H1 (cell line): ENCODE measurements around the gene TMEM178B. TPM values are rescaled to one million over a fixed set of nuclear protein-coding genes. Genes with fewer than 3 reads are reported as not detected.

Experiments
- CTCF ChIA-PET: fragments of 300-600 bp; sonication (Branson Sonifier 250); formaldehyde crosslinking; loops from one replicate; lab custom pipeline; 2021; ENCODE audit not compliant: partially characterized antibody; lab: Charles Lee
- POLR2A ChIA-PET: fragments of 300-600 bp; sonication (Branson Sonifier 250); formaldehyde crosslinking; loops from one replicate; lab custom pipeline; 2021; ENCODE audit warnings: inconsistent platforms; ENCODE audit not compliant: partially characterized antibody; lab: Charles Lee
- DNase-seq, 2 experiments: peaks; one replicate each; pipeline versions ENCODE4 v3.0.0 to v3.0.0-alpha.2; 2010 to 2022; ENCODE audit warnings: low spot score in 2 of 2, low read depth in 1 of 2, mixed read lengths in 1 of 2
- FAIRE-seq: peaks from 2 replicates; lab custom pipeline; 2011; peaks lifted over from hg19 to GRCh38; lab: Jason Lieb, UNC
- H2AFZ ChIP-seq: 2 replicates; pipeline ENCODE4 v1.8.1; 2012; ENCODE audit warnings: low read length, inconsistent platforms
- H2AK5ac ChIP-seq: 2 replicates; pipeline ENCODE4 v1.6.1; 2013; ENCODE audit warnings: low read depth, low read length
- H2BK120ac ChIP-seq: replicated peaks from 2 replicates; pipeline ENCODE3; 2013; ENCODE audit warnings: low read depth, low read length, inconsistent platforms
- H2BK12ac ChIP-seq: 2 replicates; pipeline ENCODE4 v1.6.1; 2013; ENCODE audit warnings: low read depth, low read length
- H2BK15ac ChIP-seq: 2 replicates; pipeline ENCODE4 v1.6.1; 2013; ENCODE audit warnings: low read length
- H2BK20ac ChIP-seq: 2 replicates; pipeline ENCODE4 v1.6.1; 2013; ENCODE audit warnings: low read length
- H2BK5ac ChIP-seq: 2 replicates; pipeline ENCODE4 v1.6.1; 2013; ENCODE audit warnings: low read depth, low read length
- H3K14ac ChIP-seq: 2 replicates; pipeline ENCODE4 v1.6.1; 2013; ENCODE audit warnings: inconsistent platforms; ENCODE audit not compliant: insufficient read length
- H3K18ac ChIP-seq: 2 replicates; pipeline ENCODE4 v1.6.1; 2013; ENCODE audit warnings: low read length; ENCODE audit errors: extremely low read depth
- H3K23ac ChIP-seq: 2 replicates; pipeline ENCODE4 v1.6.1; 2013; ENCODE audit warnings: inconsistent platforms; ENCODE audit not compliant: insufficient read length
- H3K23me2 ChIP-seq: 2 replicates; pipeline ENCODE4 v1.6.1; 2013; ENCODE audit warnings: low read depth, low read length
- H3K27ac ChIP-seq: 2 replicates; pipeline ENCODE4 v1.6.1; 2011; ENCODE audit warnings: low read depth, low read length, inconsistent platforms
- H3K27me3 ChIP-seq, 4 experiments: replicated peaks in 1 of 4; 1 replicate in 1 of 4; 2 replicates in 3 of 4; pipeline versions ENCODE4 v1.6.1 to v1.8.1; 2011 to 2013; ENCODE audit warnings: low read length in 3 of 4, mild to moderate bottlenecking in 3 of 4, inconsistent platforms in 2 of 4, mixed read lengths in 2 of 4, moderate library complexity in 1 of 4; ENCODE audit not compliant: control insufficient read depth in 3 of 4, insufficient read depth in 3 of 4; ENCODE audit errors: extremely low read depth in 1 of 4
- H3K36me3 ChIP-seq, 4 experiments: 2 replicates each; pipeline versions ENCODE4 v1.6.1 to v1.8.1; 2011 to 2013; ENCODE audit warnings: mild to moderate bottlenecking in 4 of 4, low read length in 3 of 4, moderate library complexity in 2 of 4, control low read depth in 1 of 4, inconsistent platforms in 1 of 4; ENCODE audit not compliant: insufficient read depth in 4 of 4, control insufficient read depth in 2 of 4
- H3K4ac ChIP-seq: replicated peaks from 2 replicates; pipeline ENCODE3; 2013; ENCODE audit warnings: low read length, low read depth, mixed read lengths, inconsistent platforms; ENCODE audit not compliant: insufficient read length
- H3K4me1 ChIP-seq, 4 experiments: replicated peaks in 1 of 4; 1 replicate in 1 of 4; 2 replicates in 3 of 4; pipeline versions ENCODE4 v1.6.1 to v1.8.1; 2011 to 2013; ENCODE audit warnings: low read length in 3 of 4, inconsistent platforms in 2 of 4, mixed read lengths in 1 of 4; ENCODE audit not compliant: insufficient read depth in 4 of 4, control insufficient read depth in 3 of 4
- H3K4me2 ChIP-seq, 2 experiments: 2 replicates each; pipeline versions ENCODE4 v1.6.1 to v1.8.1; 2011 to 2013; ENCODE audit warnings: low read depth in 2 of 2, low read length in 2 of 2, control low read depth in 1 of 2, inconsistent platforms in 1 of 2, mild to moderate bottlenecking in 1 of 2; ENCODE audit not compliant: insufficient read depth in 1 of 2
- H3K4me3 ChIP-seq, 4 experiments: fragments of 200-600, 300-600 bp in 1 of 4; sonication (generic), shearing (Covaris generic), sonication (Bioruptor Twin) in 1 of 4; 2 replicates each; pipeline versions ENCODE4 v1.5.1 to v1.8.1; 2011 to 2016; ENCODE audit warnings: low read length in 4 of 4, low read depth in 3 of 4, control low read depth in 2 of 4, inconsistent platforms in 2 of 4, mild to moderate bottlenecking in 2 of 4, mixed read lengths in 1 of 4, moderate library complexity in 1 of 4; ENCODE audit not compliant: insufficient read depth in 2 of 4; ENCODE audit errors: extremely low read depth in 1 of 4
- H3K56ac ChIP-seq: replicated peaks from 2 replicates; pipeline ENCODE3; 2013; ENCODE audit warnings: low read depth, mild to moderate bottlenecking, mixed read lengths, low read length, inconsistent platforms; ENCODE audit not compliant: insufficient read length
- H3K79me1 ChIP-seq: 2 replicates; pipeline ENCODE4 v1.6.1; 2013; ENCODE audit warnings: low read depth, low read length, control low read depth
- H3K79me2 ChIP-seq, 2 experiments: 2 replicates each; pipeline versions ENCODE4 v1.6.1 to v1.8.1; 2012 to 2013; ENCODE audit warnings: low read length in 2 of 2, mild to moderate bottlenecking in 2 of 2, inconsistent platforms in 1 of 2; ENCODE audit not compliant: insufficient read depth in 2 of 2, control insufficient read depth in 1 of 2
- H3K9ac ChIP-seq, 4 experiments: replicated peaks in 1 of 4; 1 replicate in 1 of 4; 2 replicates in 3 of 4; pipeline versions ENCODE4 v1.6.1 to v1.8.1; 2011 to 2013; ENCODE audit warnings: low read depth in 3 of 4, low read length in 3 of 4, control low read depth in 2 of 4, mild to moderate bottlenecking in 2 of 4, moderate library complexity in 2 of 4, inconsistent platforms in 1 of 4; ENCODE audit errors: extremely low read depth in 1 of 4
- H3K9me3 ChIP-seq, 2 experiments: 2 replicates each; pipeline versions ENCODE4 v1.6.1 to v1.8.1; 2012 to 2013; ENCODE audit warnings: mild to moderate bottlenecking in 2 of 2, moderate library complexity in 2 of 2, control low read depth in 1 of 2, inconsistent platforms in 1 of 2, low read depth in 1 of 2, low read length in 1 of 2, mixed read lengths in 1 of 2; ENCODE audit not compliant: insufficient read depth in 2 of 2
- H4K20me1 ChIP-seq, 2 experiments: replicated peaks in 1 of 2; 2 replicates each; pipeline versions ENCODE3 to v1.8.1; 2011 to 2013; ENCODE audit warnings: inconsistent platforms in 2 of 2, low read length in 2 of 2, mild to moderate bottlenecking in 1 of 2; ENCODE audit not compliant: insufficient read depth in 2 of 2, control insufficient read depth in 1 of 2
- H4K5ac ChIP-seq: 2 replicates; pipeline ENCODE4 v1.6.1; 2013; ENCODE audit warnings: low read length, low read depth, mixed read lengths, inconsistent platforms; ENCODE audit not compliant: insufficient read length
- H4K8ac ChIP-seq: 2 replicates; pipeline ENCODE4 v1.8.0; 2013; ENCODE audit warnings: mild to moderate bottlenecking, moderate library complexity, low read length, inconsistent platforms; ENCODE audit not compliant: insufficient read depth; ENCODE audit errors: extremely low read depth
- H4K91ac ChIP-seq: replicated peaks from 2 replicates; pipeline ENCODE3; 2013; ENCODE audit warnings: low read length, mixed read lengths, inconsistent platforms; ENCODE audit not compliant: insufficient read length
- BCL11A ChIP-seq, 2 experiments: IDR thresholded peaks; one replicate each; pipeline ENCODE4 v1.6.1; 2011; ENCODE audit warnings: low read depth in 2 of 2, low read length in 2 of 2, mild to moderate bottlenecking in 2 of 2
- BRCA1 ChIP-seq: IDR thresholded peaks from 2 replicates; pipeline ENCODE4 v1.6.1; 2012; ENCODE audit warnings: low read depth, low read length, improper control_type of control experiment
- CBX5 ChIP-seq: fragments of 300-800, 300-1000 bp; sonication (generic); IDR thresholded peaks from 2 replicates; pipeline ENCODE4 v1.7.1; 2016; ENCODE audit warnings: antibody characterized with exemption, low read length, low read depth
- CBX8 ChIP-seq: fragments of 300-800, 300-1000 bp; sonication (generic); IDR thresholded peaks from 2 replicates; pipeline ENCODE4 v1.7.1; 2016; ENCODE audit warnings: low read depth, low read length, borderline replicate concordance
- CEBPB ChIP-seq: IDR thresholded peaks from 2 replicates; pipeline ENCODE4 v1.6.1; 2012; ENCODE audit warnings: low read depth, low read length
- CHD2 ChIP-seq: IDR thresholded peaks from 2 replicates; pipeline ENCODE4 v1.6.1; 2012; ENCODE audit warnings: low read length, improper control_type of control experiment
- CTCF ChIP-seq, 3 experiments: IDR thresholded peaks; 1 replicate in 2 of 3; 2 replicates in 1 of 3; pipeline versions ENCODE4 v1.5.1 to v1.6.1; 2011; ENCODE audit warnings: low read length in 3 of 3, mild to moderate bottlenecking in 3 of 3, inconsistent platforms in 2 of 3, low read depth in 1 of 3, moderate library complexity in 1 of 3; ENCODE audit not compliant: insufficient read depth in 1 of 3; ENCODE audit errors: control extremely low read depth in 1 of 3
- HDAC2 ChIP-seq, 2 experiments: fragments of 300-600 bp in 1 of 2; sonication (generic) in 1 of 2; IDR thresholded peaks; 2 replicates each; pipeline ENCODE4 v1.6.1; 2011 to 2012; ENCODE audit warnings: low read depth in 2 of 2, low read length in 2 of 2, mild to moderate bottlenecking in 2 of 2, moderate library complexity in 2 of 2, borderline replicate concordance in 1 of 2, inconsistent platforms in 1 of 2
- POLR2A ChIP-seq, 2 experiments: IDR thresholded peaks; 1 replicate in 1 of 2; 2 replicates in 1 of 2; pipeline ENCODE4 v1.6.1; 2011; ENCODE audit warnings: low read depth in 2 of 2, low read length in 2 of 2, mild to moderate bottlenecking in 2 of 2; ENCODE audit errors: control extremely low read depth in 1 of 2
- SP1 ChIP-seq: IDR thresholded peaks from 2 replicates; pipeline ENCODE4 v1.6.1; 2011; ENCODE audit warnings: low read depth, low read length
- TAF1 ChIP-seq: IDR thresholded peaks from 2 replicates; pipeline ENCODE4 v1.6.1; 2011; ENCODE audit warnings: mild to moderate bottlenecking, low read depth, low read length
- WGBS, 2 experiments: shearing (Covaris generic) in 1 of 2; methylation state at CpG; one replicate each; pipeline versions ENCODE4 v1.1.6 to v1.1.7; 2013 to 2015; ENCODE audit warnings: low lambda C conversion rate in 2 of 2, mixed read lengths in 2 of 2, inconsistent platforms in 1 of 2, low coverage in 1 of 2, missing lambda C conversion rate in 1 of 2; ENCODE audit not compliant: insufficient replicate concordance in 2 of 2, insufficient coverage in 1 of 2, insufficient read length in 1 of 2; ENCODE audit errors: extremely low coverage in 1 of 2, missing lambda C conversion rate in 1 of 2; 5-methylcytosine and 5-hydroxymethylcytosine counted together
- polyA plus RNA-seq, 7 experiments: library from polyadenylated mRNA; depleted of rRNA in 3 of 7; stranded (reverse) in 5 of 7; unstranded in 2 of 7; fragments of >200 nt in 5 of 7; fragments of 200-250 nt in 2 of 7; gene quantifications; 1 replicate in 5 of 7; 2 replicates in 1 of 7; 4 replicates in 1 of 7; pipeline versions ENCODE4 v1.2.1 to v1.2.3, GENCODE V29; 2011 to 2013; ENCODE audit warnings: missing spikeins in 2 of 7, mixed read lengths in 2 of 7
- total RNA-seq: library from RNA; stranded (reverse); fragmentation: NEBNext Ultra II Directional; extraction: Animal tissue kit (Norgen Biotek cat#: 25700); gene quantifications from 2 replicates; pipeline ENCODE4 v1.2.1, GENCODE V29; 2021

The TMEM178B gene
- total and polyA plus RNA-seq, 2 of the 8 experiments (the other 6 are each of a cell fraction or from before 2014, with no cell fraction given), result 5.3 to 18.1 TPM

DNA sequence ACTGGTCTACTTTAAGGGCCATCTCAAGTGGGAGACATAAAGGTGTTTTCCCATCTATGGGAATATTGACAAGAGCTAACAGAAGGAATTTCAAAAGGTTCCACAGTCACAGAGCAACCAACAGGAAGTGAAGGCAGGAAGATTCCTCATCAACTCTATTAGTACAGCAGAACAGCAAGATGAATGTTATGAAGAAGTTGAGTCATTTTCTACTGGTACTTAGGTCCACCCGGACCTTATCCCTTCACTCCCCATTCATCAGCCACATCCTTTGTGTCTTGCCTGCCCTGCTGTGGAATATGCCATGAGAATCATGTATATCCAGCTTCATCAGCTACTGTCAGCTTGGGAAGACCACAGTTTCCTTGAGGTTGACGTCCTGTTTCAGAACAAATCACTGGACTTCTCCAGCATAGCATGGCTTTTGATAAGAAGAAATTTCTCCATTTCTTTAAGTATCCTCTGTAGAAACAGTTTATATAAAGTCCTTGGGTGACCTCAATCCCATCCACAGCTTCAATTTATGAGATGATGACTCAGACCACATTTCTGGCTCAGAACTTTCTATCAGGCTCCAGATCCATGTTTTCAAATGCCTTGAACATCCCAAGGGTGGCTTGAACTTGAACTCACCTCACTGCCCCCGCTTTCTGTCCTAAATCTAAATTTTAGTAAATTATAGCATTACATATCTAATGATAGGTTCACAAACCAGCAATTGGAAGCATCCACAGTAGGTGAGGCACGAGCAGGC lies 392.5 kb downstream of the TMEM178B start:
- H3K9ac ChIP-seq, result no peak overlapping the region
- no peak overlapping the region for H2BK12ac ChIP-seq
- H2BK120ac ChIP-seq, result no peak overlapping the region
- POLR2A ChIA-PET, result no interaction called here
- no peak overlapping the region for H2AK5ac ChIP-seq
- H3K79me2 ChIP-seq, result no peaks in the 10 kb centered on the region
- no peaks in the 10 kb centered on the region for H3K27me3 ChIP-seq
- H2BK15ac ChIP-seq, result no peak overlapping the region; the same call in 1 of the 2 replicates
- DNase-seq (no peak), FAIRE-seq (no peak)
- H4K8ac ChIP-seq, result no peak overlapping the region
- no peak overlapping the region for H4K5ac ChIP-seq
- H3K18ac ChIP-seq, result no peak overlapping the region
- H4K20me1 ChIP-seq, result no peaks in the 10 kb centered on the region
- no peak overlapping the region for H3K56ac ChIP-seq
- 0 out of 2 replicates have a peak overlapping the region, but pooled peaks have one; percentile 22 for H2BK20ac ChIP-seq
- H2AFZ ChIP-seq, result no peak overlapping the region
- no peaks in the 10 kb centered on the region for H3K36me3 ChIP-seq
- WGBS, 2 experiments, result 83% methylated on average over 4 of the region's 4 CpGs; no CpG with 5 or more reads in 1 of the 2 experiments
- no peak overlapping the region for H3K23ac ChIP-seq
- H3K14ac ChIP-seq, result no peak overlapping the region
- H3K23me2 ChIP-seq, result no peaks in the 10 kb centered on the region
- peaks cover 0 to 11% (median 3%) of the 10 kb centered on the region in 4 experiments; a peak in 2 of 7 replicates for H3K4me1 ChIP-seq
- H4K91ac ChIP-seq, result no peak overlapping the region
- CTCF ChIA-PET, result interaction anchor here (0.6 to 1.1 kb wide), 2 partner anchors 16 to 45 kb away, joined by 3 read pairs; no protein-coding TSS in a partner anchor
- no peak overlapping the region for H3K4me3 ChIP-seq
- H3K9me3 ChIP-seq, result no peaks in the 10 kb centered on the region
- H3K27ac ChIP-seq, result no peak overlapping the region
- H3K4me2 ChIP-seq, result no peak overlapping the region
- H3K79me1 ChIP-seq, result no peaks in the 10 kb centered on the region
- no peak overlapping the region for H2BK5ac ChIP-seq
- H3K4ac ChIP-seq, result no peak overlapping the region
- TF ChIP-seq BRCA1 (no peak), HDAC2 (IDR thresholded peaks at IDR 0.05; ENCODE audit: borderline replicate concordance in 1 of 2, low read depth in 2 of 2, low read length in 2 of 2) (no peak), POLR2A (IDR thresholded peaks at IDR 0.05; ENCODE audit: control extremely low read depth in 1 of 2, low read depth in 2 of 2, low read length in 2 of 2) (no peak), TAF1 (no peak), SP1 (no peak), CTCF (IDR thresholded peaks at IDR 0.05; ENCODE audit: control extremely low read depth in 1 of 3, insufficient read depth in 1 of 3, low read depth in 1 of 3, low read length in 3 of 3) (no peak), CHD2 (no peak), BCL11A (IDR thresholded peaks at IDR 0.05; ENCODE audit: low read depth in 2 of 2, low read length in 2 of 2) (no peak), CEBPB (no peak), CBX5 (no peak), CBX8 (no peak)
